Measurements from ENCODE around the gene C22orf39.
A peak's percentile ranks its signal among the peaks of the same experiment; 100 is the strongest.

C22orf39 gene

GRCh38 chr22:19431649-19432132 lies 15.8 kb downstream of the C22orf39 start, which contains the start of gene HIRA:
Gene HIRA, minus strand, starts transcription at chr22:19431733. Its CDS starts 257 bp downstream, at chr22:19431476.
- H3K4me3 Mint-ChIP-seq: peak within 1 kb of the TSS; percentile 79
- DNase-seq (ENCODE audit: low spot score in 2 of 2) (peak; percentile 95 to 98), ATAC-seq (peak; percentile 79)
- peaks cover 66% of the 10 kb centered on the region for H3K36me3 Mint-ChIP-seq
- H3K9me3 Mint-ChIP-seq: no peaks in the 10 kb centered on the region
- peak within 1 kb of the TSS; percentile 92 for H3K27ac Mint-ChIP-seq
- H3K4me1 Mint-ChIP-seq: peaks cover 51% of the 10 kb centered on the region

GRCh38 chr22:19430890-19431541 lies 16.5 kb downstream of the C22orf39 start:
- Mint-ChIP-seq H3K36me3 (peaks cover 65% of the 10 kb centered on the region), H3K4me3 (peak overlapping the region; percentile 79), H3K4me1 (peaks cover 58% of the 10 kb centered on the region), H3K27ac (peak overlapping the region; percentile 92), H3K9me3 (no peaks in the 10 kb centered on the region)
- ATAC-seq (peak; percentile 0), DNase-seq (ENCODE audit: low spot score in 2 of 2) (peak in 1 of 2 donors; percentile 71)

GRCh38 chr22:19429950-19430889 lies 17.3 kb downstream of the C22orf39 start:
- peak overlapping the region; percentile 92 for H3K27ac Mint-ChIP-seq
- no peaks in the 10 kb centered on the region for H3K9me3 Mint-ChIP-seq
- DNase-seq (ENCODE audit: low spot score in 2 of 2) (no peak), ATAC-seq (peak; percentile 1)
- H3K4me3 Mint-ChIP-seq: peak overlapping the region; percentile 79
- H3K4me1 Mint-ChIP-seq: peaks cover 61% of the 10 kb centered on the region
- peaks cover 57% of the 10 kb centered on the region for H3K36me3 Mint-ChIP-seq

GRCh38 chr22:19424186-19424500 lies 23.4 kb downstream of the C22orf39 start:
- H3K9me3 Mint-ChIP-seq: no peaks in the 10 kb centered on the region
- H3K4me1 Mint-ChIP-seq: peaks cover 77% of the 10 kb centered on the region
- H3K4me3 Mint-ChIP-seq: no peak overlapping the region
- H3K27ac Mint-ChIP-seq: peak overlapping the region; percentile 90
- DNase-seq (ENCODE audit: low spot score in 2 of 2) (no peak), ATAC-seq (no peak)
- peaks cover 28% of the 10 kb centered on the region for H3K36me3 Mint-ChIP-seq

GRCh38 chr22:19422440-19423301 lies 24.8 kb downstream of the C22orf39 start:
- H3K4me1 Mint-ChIP-seq: peaks cover 76% of the 10 kb centered on the region
- H3K4me3 Mint-ChIP-seq: no peak overlapping the region
- H3K36me3 Mint-ChIP-seq: peaks cover 17% of the 10 kb centered on the region
- DNase-seq (ENCODE audit: low spot score in 2 of 2) (no peak), ATAC-seq (no peak)
- H3K27ac Mint-ChIP-seq: peak overlapping the region; percentile 90
- no peaks in the 10 kb centered on the region for H3K9me3 Mint-ChIP-seq

GRCh38 chr22:19420321-19420720 lies 27.2 kb downstream of the C22orf39 start:
- DNase-seq (ENCODE audit: low spot score in 2 of 2) (no peak), ATAC-seq (no peak)
- Mint-ChIP-seq H3K9me3 (no peaks in the 10 kb centered on the region), H3K27ac (peak overlapping the region; percentile 90), H3K4me3 (peak overlapping the region; percentile 52), H3K36me3 (peaks cover 12% of the 10 kb centered on the region), H3K4me1 (peaks cover 72% of the 10 kb centered on the region)

- Mint-ChIP-seq H3K4me3 (peak overlapping the region; percentile 52), H3K4me1 (peaks cover 72% of the 10 kb centered on the region), H3K9me3 (no peaks in the 10 kb centered on the region), H3K27ac (peak overlapping the region; percentile 90), H3K36me3 (peaks cover 17% of the 10 kb centered on the region)
- peak in 1 of 2 donors; percentile 67 for DNase-seq (ENCODE audit: low spot score in 2 of 2)
- peak; percentile 99 for ATAC-seq
Measured at GRCh38 chr22:19419464-19420178, 27.9 kb downstream of the C22orf39 start.

GRCh38 chr22:19419086-19419463 lies 28.4 kb downstream of the C22orf39 start:
- peak; percentile 29 for ATAC-seq
- peak overlapping the region; percentile 90 for H3K27ac Mint-ChIP-seq
- no peak for DNase-seq (ENCODE audit: low spot score in 2 of 2)
- peaks cover 18% of the 10 kb centered on the region for H3K36me3 Mint-ChIP-seq
- no peaks in the 10 kb centered on the region for H3K9me3 Mint-ChIP-seq
- H3K4me3 Mint-ChIP-seq: peak overlapping the region; percentile 52
- peaks cover 74% of the 10 kb centered on the region for H3K4me1 Mint-ChIP-seq

- no peaks in the 10 kb centered on the region for H3K9me3 Mint-ChIP-seq
- peak; percentile 46 for ATAC-seq
- peaks cover 44% of the 10 kb centered on the region for H3K36me3 Mint-ChIP-seq
Measured at GRCh38 chr22:19412923-19413322, 34.6 kb downstream of the C22orf39 start.

GRCh38 chr22:19412478-19412877 lies 35.0 kb downstream of the C22orf39 start:
- ATAC-seq: no peak
- H3K4me1 Mint-ChIP-seq: peaks cover 43% of the 10 kb centered on the region
- no peak overlapping the region for H3K4me3 Mint-ChIP-seq
- no peak for DNase-seq (ENCODE audit: low spot score in 2 of 2)
- H3K9me3 Mint-ChIP-seq: no peaks in the 10 kb centered on the region
- peaks cover 49% of the 10 kb centered on the region for H3K36me3 Mint-ChIP-seq
- peak overlapping the region; percentile 75 for H3K27ac Mint-ChIP-seq

More at GRCh38 chr22:19412923-19413322, 34.6 kb downstream of the C22orf39 start:
- Mint-ChIP-seq H3K4me3 (no peak overlapping the region), H3K27ac (peak overlapping the region; percentile 75), H3K4me1 (peaks cover 46% of the 10 kb centered on the region)
- DNase-seq (ENCODE audit: low spot score in 2 of 2): no peak

GRCh38 chr22:19411690-19412045 lies 35.8 kb downstream of the C22orf39 start:
- no peak overlapping the region for H3K4me3 Mint-ChIP-seq
- H3K9me3 Mint-ChIP-seq: no peaks in the 10 kb centered on the region
- DNase-seq (ENCODE audit: low spot score in 2 of 2) (no peak), ATAC-seq (peak; percentile 70)
- peak overlapping the region; percentile 72 for H3K27ac Mint-ChIP-seq
- peaks cover 57% of the 10 kb centered on the region for H3K36me3 Mint-ChIP-seq
- peaks cover 38% of the 10 kb centered on the region for H3K4me1 Mint-ChIP-seq

GRCh38 chr22:19410941-19411689 lies 36.4 kb downstream of the C22orf39 start:
- no peak for DNase-seq (ENCODE audit: low spot score in 2 of 2)
- H3K9me3 Mint-ChIP-seq: no peaks in the 10 kb centered on the region
- H3K4me1 Mint-ChIP-seq: peaks cover 36% of the 10 kb centered on the region
- ATAC-seq: no peak
- no peak overlapping the region for H3K4me3 Mint-ChIP-seq
- H3K36me3 Mint-ChIP-seq: peaks cover 60% of the 10 kb centered on the region
- H3K27ac Mint-ChIP-seq: peak overlapping the region; percentile 72

- no peaks in the 10 kb centered on the region for H3K9me3 Mint-ChIP-seq
- no peak for ATAC-seq
- no peak for DNase-seq (ENCODE audit: low spot score in 2 of 2)
- H3K4me1 Mint-ChIP-seq: peaks cover 20% of the 10 kb centered on the region
- H3K27ac Mint-ChIP-seq: peak overlapping the region; percentile 17
- peaks cover 74% of the 10 kb centered on the region for H3K36me3 Mint-ChIP-seq
- H3K4me3 Mint-ChIP-seq: no peak overlapping the region
Measured at GRCh38 chr22:19407649-19408606, 39.6 kb downstream of the C22orf39 start.
